ENCODE results near the gene DRAXIN.
"Not testable (repeated sequence)": the region's sequence is repeated elsewhere in the genome, so short reads cannot be mapped to it uniquely, and the experiment has no call there.

The DRAXIN gene

GRCh38 chr1:11691302-11691914 is at the start of gene DRAXIN:
Gene DRAXIN (plus strand): TSS chr1:11691710. CDS start chr1:11706259, 14,549 bp downstream.
- DNase-seq: peak; percentile 7

- no peak for DNase-seq
Observed at GRCh38 chr1:11641776-11642305, 49.7 kb upstream of the DRAXIN start.

- DNase-seq: not testable (repeated sequence)
Observed at GRCh38 chr1:11642418-11643017, 49.0 kb upstream of the DRAXIN start.

- no peak for DNase-seq
Observed at GRCh38 chr1:11643782-11644181, 47.7 kb upstream of the DRAXIN start.

GRCh38 chr1:11645270-11645669 is 46.2 kb upstream of the DRAXIN start:
- DNase-seq: no peak

- peak; percentile 69 for DNase-seq
Observed at GRCh38 chr1:11645670-11646265, 45.7 kb upstream of the DRAXIN start.

- DNase-seq: no peak
Observed at GRCh38 chr1:11646317-11646716, 45.2 kb upstream of the DRAXIN start.

- DNase-seq: no peak
Observed at GRCh38 chr1:11647333-11647732, 44.2 kb upstream of the DRAXIN start.

- DNase-seq: no peak
Observed at GRCh38 chr1:11648039-11648438, 43.5 kb upstream of the DRAXIN start.

GRCh38 chr1:11648732-11649158 is 42.8 kb upstream of the DRAXIN start:
- peak; percentile 13 for DNase-seq

GRCh38 chr1:11649237-11649623 is 42.3 kb upstream of the DRAXIN start:
- no peak for DNase-seq

GRCh38 chr1:11649624-11650330 is 41.7 kb upstream of the DRAXIN start:
- DNase-seq: no peak

GRCh38 chr1:11650331-11650991 is 41.0 kb upstream of the DRAXIN start:
- peak; percentile 64 for DNase-seq

GRCh38 chr1:11651017-11651416 is 40.5 kb upstream of the DRAXIN start:
- DNase-seq: no peak

GRCh38 chr1:11652203-11652780 is 39.2 kb upstream of the DRAXIN start:
- no peak for DNase-seq

- no peak for DNase-seq
Observed at GRCh38 chr1:11653101-11653860, 38.2 kb upstream of the DRAXIN start.

- DNase-seq: no peak
Observed at GRCh38 chr1:11653861-11654136, 37.7 kb upstream of the DRAXIN start.

GRCh38 chr1:11654137-11654938 is 37.2 kb upstream of the DRAXIN start, which contains the start of the genes FBXO2 and FBXO44:
Gene FBXO2 (minus strand): TSS chr1:11654429. CDS start chr1:11654340, 89 bp downstream.
Gene FBXO44 (plus strand): TSS chr1:11654877. CDS start chr1:11655836, 959 bp downstream.
- DNase-seq: peak; percentile 21

GRCh38 chr1:11654939-11655808 is 36.3 kb upstream of the DRAXIN start:
- DNase-seq: no peak

- no peak for DNase-seq
Observed at GRCh38 chr1:11657654-11658053, 33.9 kb upstream of the DRAXIN start.
